Chondrocyte (in vitro differentiated cells): ENCODE data around the gene LCN9. TPM values are rescaled to one million over a fixed set of nuclear protein-coding genes. Genes with fewer than 3 reads are reported as not detected.
"Not testable (repeated sequence)": the region's sequence is repeated elsewhere in the genome, so short reads cannot be mapped to it uniquely, and the experiment has no call there.

Source experiments
- DNase-seq: peaks from one replicate; pipeline ENCODE4 v3.0.0; 2021; ENCODE audit warnings: mixed read lengths, low spot score
- H3K27ac Mint-ChIP-seq: one replicate; pipeline ENCODE4 v1.8.0; 2021; ENCODE audit warnings: mild to moderate bottlenecking, moderate library complexity, mixed read lengths; ENCODE audit not compliant: unreplicated experiment
- H3K27me3 Mint-ChIP-seq: 2 replicates; pipeline ENCODE4 v1.8.0; 2021; ENCODE audit warnings: low read depth, mixed read lengths
- H3K36me3 Mint-ChIP-seq: 2 replicates; pipeline ENCODE4 v1.8.0; 2021; ENCODE audit warnings: low read depth, mixed read lengths
- H3K4me1 Mint-ChIP-seq: 2 replicates; pipeline ENCODE4 v1.8.0; 2021; ENCODE audit warnings: low read depth, mild to moderate bottlenecking, mixed read lengths
- H3K4me3 Mint-ChIP-seq: one replicate; pipeline ENCODE4 v1.8.0; 2021; ENCODE audit warnings: mild to moderate bottlenecking, moderate library complexity, mixed read lengths; ENCODE audit not compliant: unreplicated experiment
- H3K9me3 Mint-ChIP-seq: 2 replicates; pipeline ENCODE4 v1.8.0; 2021; ENCODE audit warnings: low read depth, mixed read lengths
- total RNA-seq: library from RNA; stranded (reverse); gene quantifications from 3 replicates; pipeline ENCODE4 v1.2.1, GENCODE V29; 2021
- TF ChIP-seq, protein P1 (sequence below): fragments of 200-600 bp; sonication (generic); IDR thresholded peaks from 2 replicates; pipeline ENCODE4 v1.5.0; 2021; ENCODE audit warnings: antibody characterized with exemption, mild to moderate bottlenecking, moderate library complexity

LCN9 gene
- total RNA-seq, 1 donor from 2014 or later: 1.8 TPM

DNA sequence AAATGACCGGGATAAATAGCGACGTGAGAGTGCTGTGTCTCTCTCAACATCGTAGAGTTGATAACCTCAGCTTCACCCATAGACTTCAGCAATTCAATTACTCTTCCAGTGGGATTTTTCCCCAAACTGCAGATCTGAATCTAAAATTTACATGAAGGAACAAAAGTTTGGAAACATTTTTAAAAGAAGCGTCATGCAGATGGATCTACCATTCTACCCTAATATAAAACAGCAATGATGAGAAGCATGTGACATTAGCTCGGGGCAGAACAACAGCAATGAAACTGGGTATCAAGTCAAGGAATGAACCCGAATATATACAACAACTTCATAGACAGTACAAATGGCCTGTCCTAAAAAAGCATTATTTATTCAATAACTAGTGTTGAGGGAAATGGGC lies 42.6 kb upstream of the LCN9 start:
- Mint-ChIP-seq H3K27me3 (peaks cover 32% of the 10 kb centered on the region), H3K4me3 (no peak overlapping the region), H3K36me3 (no peaks in the 10 kb centered on the region), H3K27ac (no peak overlapping the region), H3K4me1 (no peaks in the 10 kb centered on the region), H3K9me3 (no peaks in the 10 kb centered on the region)
- TF ChIP-seq, protein P1, sequence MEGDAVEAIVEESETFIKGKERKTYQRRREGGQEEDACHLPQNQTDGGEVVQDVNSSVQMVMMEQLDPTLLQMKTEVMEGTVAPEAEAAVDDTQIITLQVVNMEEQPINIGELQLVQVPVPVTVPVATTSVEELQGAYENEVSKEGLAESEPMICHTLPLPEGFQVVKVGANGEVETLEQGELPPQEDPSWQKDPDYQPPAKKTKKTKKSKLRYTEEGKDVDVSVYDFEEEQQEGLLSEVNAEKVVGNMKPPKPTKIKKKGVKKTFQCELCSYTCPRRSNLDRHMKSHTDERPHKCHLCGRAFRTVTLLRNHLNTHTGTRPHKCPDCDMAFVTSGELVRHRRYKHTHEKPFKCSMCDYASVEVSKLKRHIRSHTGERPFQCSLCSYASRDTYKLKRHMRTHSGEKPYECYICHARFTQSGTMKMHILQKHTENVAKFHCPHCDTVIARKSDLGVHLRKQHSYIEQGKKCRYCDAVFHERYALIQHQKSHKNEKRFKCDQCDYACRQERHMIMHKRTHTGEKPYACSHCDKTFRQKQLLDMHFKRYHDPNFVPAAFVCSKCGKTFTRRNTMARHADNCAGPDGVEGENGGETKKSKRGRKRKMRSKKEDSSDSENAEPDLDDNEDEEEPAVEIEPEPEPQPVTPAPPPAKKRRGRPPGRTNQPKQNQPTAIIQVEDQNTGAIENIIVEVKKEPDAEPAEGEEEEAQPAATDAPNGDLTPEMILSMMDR: no peak
- DNase-seq: no peak

DNA sequence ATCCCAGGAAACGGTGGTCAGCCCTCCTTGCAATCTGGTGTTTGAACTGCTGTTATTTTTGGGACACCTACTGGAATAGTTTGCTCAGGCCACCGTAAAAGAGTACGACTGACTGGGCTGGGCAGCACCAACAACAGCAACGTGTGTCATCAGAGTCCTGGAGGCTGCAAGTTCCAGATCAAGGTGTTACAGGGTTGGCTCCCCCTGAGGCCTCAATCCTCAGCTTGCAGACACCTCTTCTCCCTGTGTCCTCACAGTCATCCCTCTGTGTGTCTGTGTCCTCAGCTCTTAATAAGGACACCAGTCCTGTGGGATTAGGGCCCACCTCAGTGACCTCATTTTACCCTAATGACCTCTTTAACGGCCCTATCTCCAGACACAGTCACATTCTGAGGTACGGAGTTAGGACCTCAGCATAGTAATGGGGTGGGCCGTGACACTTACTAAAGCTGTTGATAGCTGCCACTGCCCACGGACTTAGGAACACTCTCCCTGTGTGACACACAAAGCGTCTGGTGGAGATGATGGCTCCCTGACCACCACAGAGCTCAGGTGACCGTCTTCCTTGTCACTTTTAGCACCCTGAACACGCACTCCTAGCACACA lies 40.6 kb upstream of the LCN9 start:
- no peak overlapping the region for H3K27ac Mint-ChIP-seq
- no peak for DNase-seq

DNA sequence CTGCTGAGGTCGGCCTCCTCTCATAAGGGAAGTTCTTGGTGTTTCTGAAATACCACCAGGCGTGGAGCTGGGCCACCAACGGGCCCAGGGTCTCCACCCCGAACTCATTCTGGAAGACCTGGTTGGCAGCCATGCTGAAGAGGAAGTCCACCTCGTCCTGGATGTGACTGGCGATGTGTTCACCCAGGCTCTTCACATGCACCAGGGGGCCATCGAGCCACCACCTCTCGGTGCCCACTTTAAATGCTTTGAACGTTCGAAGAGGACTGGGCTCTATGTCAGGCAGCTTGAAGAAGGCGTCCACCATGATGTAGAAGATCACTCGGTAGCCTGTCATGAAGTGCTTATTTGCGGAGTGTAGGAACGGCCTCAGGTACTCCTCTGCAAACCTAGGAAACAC lies 38.8 kb upstream of the LCN9 start:
- peaks cover 20% of the 10 kb centered on the region for H3K9me3 Mint-ChIP-seq
- TF ChIP-seq, protein P1: no peak
- DNase-seq: no peak
- no peak overlapping the region for H3K4me3 Mint-ChIP-seq
- H3K27me3 Mint-ChIP-seq: peaks cover 33% of the 10 kb centered on the region
- H3K27ac Mint-ChIP-seq: no peak overlapping the region
- H3K36me3 Mint-ChIP-seq: peaks cover 2% of the 10 kb centered on the region
- H3K4me1 Mint-ChIP-seq: no peaks in the 10 kb centered on the region

More for the DNA sequence above, 40.6 kb upstream of the LCN9 start:
- Mint-ChIP-seq H3K27me3 (peaks cover 35% of the 10 kb centered on the region), H3K4me3 (no peak overlapping the region), H3K36me3 (no peaks in the 10 kb centered on the region), H3K9me3 (peaks cover 11% of the 10 kb centered on the region), H3K4me1 (no peaks in the 10 kb centered on the region)
- TF ChIP-seq, protein P1: no peak

DNA sequence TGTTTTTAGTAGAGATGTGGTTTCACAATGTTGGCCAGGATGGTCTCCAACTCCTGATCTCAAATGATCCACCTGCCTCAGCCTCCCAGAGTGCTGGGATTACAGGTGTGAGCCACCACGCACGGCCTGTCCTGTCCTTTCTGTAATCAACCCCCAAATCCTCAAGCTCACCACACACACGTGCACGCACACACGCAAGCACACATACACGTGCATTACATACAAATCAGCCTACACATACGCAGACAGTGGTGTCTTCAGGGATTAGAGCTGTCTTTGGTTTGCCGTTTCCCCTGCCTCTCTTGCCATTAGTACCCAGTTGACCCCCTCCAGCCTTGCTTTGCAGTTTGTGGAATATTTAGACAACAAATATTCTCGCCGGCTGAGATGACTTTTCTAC lies 30.3 kb upstream of the LCN9 start:
- H3K4me3 Mint-ChIP-seq: no peak overlapping the region
- DNase-seq: no peak
- H3K36me3 Mint-ChIP-seq: peaks cover 2% of the 10 kb centered on the region
- H3K9me3 Mint-ChIP-seq: peaks cover 25% of the 10 kb centered on the region
- H3K27ac Mint-ChIP-seq: no peak overlapping the region
- H3K4me1 Mint-ChIP-seq: no peaks in the 10 kb centered on the region
- H3K27me3 Mint-ChIP-seq: peaks cover 42% of the 10 kb centered on the region
- TF ChIP-seq, protein P1: no peak

DNA sequence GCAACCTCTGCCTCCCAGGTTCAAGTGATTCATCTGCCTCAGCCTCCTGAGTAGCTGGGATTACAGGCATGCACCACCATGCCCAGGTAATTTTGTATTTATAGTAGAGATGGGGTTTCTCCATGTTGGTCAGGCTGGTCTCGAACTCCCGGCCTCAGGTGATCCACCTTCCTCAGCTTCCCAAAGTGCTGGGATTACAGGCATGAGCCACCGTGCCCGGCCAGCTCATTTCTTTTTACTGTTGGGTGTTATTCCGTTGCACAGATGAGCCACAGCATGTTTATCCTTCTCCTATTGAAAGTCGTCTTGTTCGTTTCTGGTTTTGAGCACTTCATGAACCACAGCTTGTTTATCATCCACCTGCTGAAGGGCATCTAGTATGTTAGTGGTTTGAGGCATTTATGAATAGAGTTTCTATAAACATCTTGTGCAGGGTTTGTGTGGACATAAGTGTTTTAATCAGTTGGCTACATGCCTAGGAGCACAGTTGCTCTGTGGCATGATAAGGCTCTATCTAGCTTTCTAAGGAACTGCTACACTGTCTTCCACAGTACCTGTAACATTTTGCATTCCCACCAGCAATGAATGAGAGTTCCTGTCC lies 26.1 kb upstream of the LCN9 start:
- peaks cover 14% of the 10 kb centered on the region for H3K9me3 Mint-ChIP-seq
- not testable (repeated sequence) for DNase-seq, H3K27ac Mint-ChIP-seq

DNA sequence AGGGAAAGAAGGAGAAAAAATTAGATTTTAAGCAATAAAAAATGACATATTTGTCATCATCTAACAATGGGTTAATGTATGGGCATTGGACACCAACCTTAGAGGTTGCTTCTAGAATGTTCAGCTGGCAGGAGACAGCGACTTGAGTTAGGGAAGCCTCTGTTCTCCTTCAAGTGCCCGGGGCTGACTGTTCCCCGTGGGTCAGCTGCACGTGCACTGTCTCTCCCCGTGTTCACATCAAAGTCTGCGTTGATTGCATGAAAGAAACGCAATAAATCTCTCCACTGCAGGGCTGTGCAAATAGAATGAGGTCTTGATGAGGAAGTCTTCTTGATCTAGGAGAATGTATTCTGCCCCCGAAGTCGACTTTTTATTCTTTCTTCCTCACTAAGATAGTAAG lies 23.9 kb upstream of the LCN9 start, which contains the start of gene GLT6D1:
TSS of gene GLT6D1 (minus strand) at position 345 of the 400 bp plus-strand sequence. CDS start 353 bp downstream, outside the sequence.
- TF ChIP-seq, protein P1: no peak

More for the DNA sequence above, 26.1 kb upstream of the LCN9 start:
- H3K36me3 Mint-ChIP-seq, H3K4me1 Mint-ChIP-seq, H3K4me3 Mint-ChIP-seq: not testable (repeated sequence)
- H3K27me3 Mint-ChIP-seq: peaks cover 32% of the 10 kb centered on the region

More for the DNA sequence above, 23.9 kb upstream of the LCN9 start, which contains the start of gene GLT6D1:
- DNase-seq: no peak
- Mint-ChIP-seq H3K36me3 (peaks cover 3% of the 10 kb centered on the region), H3K9me3 (peaks cover 26% of the 10 kb centered on the region), H3K27ac (no peak within 1 kb of the TSS), H3K4me1 (peaks cover 6% of the 10 kb centered on the region), H3K4me3 (no peak within 1 kb of the TSS), H3K27me3 (peaks cover 27% of the 10 kb centered on the region)
